Large intestine (tissue), 3 donors: Measurements from ENCODE around the gene NLRP1. TPM values are rescaled to one million over a fixed set of nuclear protein-coding genes. Genes with fewer than 3 reads are reported as not detected.

Experiments used
- DNase-seq, 2 donors: peaks; one replicate each; pipeline versions ENCODE4 v3.0.0 to v3.0.0-alpha.2; 2013
- H3K27ac ChIP-seq: one replicate; pipeline ENCODE4 v1.5.1; 2013; ENCODE audit warnings: low read length
- H3K27me3 ChIP-seq: 2 replicates; pipeline ENCODE4 v1.6.1; 2013; ENCODE audit warnings: low read length; ENCODE audit not compliant: control insufficient read depth, insufficient read depth
- H3K36me3 ChIP-seq: 2 replicates; pipeline ENCODE4 v1.6.1; 2013; ENCODE audit warnings: low read length; ENCODE audit not compliant: control insufficient read depth, insufficient read depth
- H3K4me1 ChIP-seq: one replicate; pipeline ENCODE4 v1.6.1; 2013; ENCODE audit warnings: low read length; ENCODE audit not compliant: control insufficient read depth, insufficient read depth
- H3K4me3 ChIP-seq: one replicate; pipeline ENCODE4 v1.5.1; 2013; ENCODE audit warnings: low read length
- H3K9me3 ChIP-seq: one replicate; pipeline ENCODE4 v1.6.1; 2013; ENCODE audit warnings: mild to moderate bottlenecking, low read depth, low read length, moderate library complexity; ENCODE audit not compliant: control insufficient read depth
- WGBS: methylation state at CpG from one replicate; pipeline ENCODE4 v1.1.5; 2013; ENCODE audit warnings: low lambda C conversion rate; ENCODE audit not compliant: insufficient coverage; 5-methylcytosine and 5-hydroxymethylcytosine counted together
- polyA plus RNA-seq: library from polyadenylated mRNA; unstranded; fragments of 120-200 nt; gene quantifications from one replicate; pipeline ENCODE4 v1.2.1, GENCODE V29; 2013

NLRP1 gene
- polyA plus RNA-seq, 1 donor: 29.1 TPM

DNA sequence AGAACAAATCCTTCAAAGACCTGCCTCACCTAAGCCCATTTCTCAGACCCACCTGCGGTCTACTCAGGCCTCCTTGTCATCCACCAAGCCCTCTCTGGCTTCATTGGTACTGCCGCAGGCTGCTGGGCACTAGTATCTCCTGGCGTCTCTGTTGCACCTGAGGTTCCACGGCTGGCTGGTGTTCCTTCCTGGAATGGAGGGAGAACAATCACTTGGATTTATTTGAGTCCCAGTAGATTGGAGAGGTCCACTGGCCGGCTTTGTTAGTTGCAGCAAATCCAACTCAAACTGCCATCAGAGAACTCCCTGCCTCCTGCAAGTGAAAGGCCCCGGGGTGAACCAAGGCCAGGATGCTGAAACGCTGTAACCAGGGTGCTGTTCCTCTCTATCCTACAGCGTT, 82.6 kb downstream of the NLRP1 start:
- no peaks in the 10 kb centered on the region for H3K9me3 ChIP-seq
- DNase-seq: no peak
- WGBS: no CpG with 5 or more reads among the region's 8 CpGs
- H3K36me3 ChIP-seq: no peaks in the 10 kb centered on the region
- H3K27ac ChIP-seq: no peak overlapping the region
- peaks cover 3% of the 10 kb centered on the region for H3K4me1 ChIP-seq
- peaks cover 44% of the 10 kb centered on the region for H3K27me3 ChIP-seq
- H3K4me3 ChIP-seq: no peak overlapping the region

DNA sequence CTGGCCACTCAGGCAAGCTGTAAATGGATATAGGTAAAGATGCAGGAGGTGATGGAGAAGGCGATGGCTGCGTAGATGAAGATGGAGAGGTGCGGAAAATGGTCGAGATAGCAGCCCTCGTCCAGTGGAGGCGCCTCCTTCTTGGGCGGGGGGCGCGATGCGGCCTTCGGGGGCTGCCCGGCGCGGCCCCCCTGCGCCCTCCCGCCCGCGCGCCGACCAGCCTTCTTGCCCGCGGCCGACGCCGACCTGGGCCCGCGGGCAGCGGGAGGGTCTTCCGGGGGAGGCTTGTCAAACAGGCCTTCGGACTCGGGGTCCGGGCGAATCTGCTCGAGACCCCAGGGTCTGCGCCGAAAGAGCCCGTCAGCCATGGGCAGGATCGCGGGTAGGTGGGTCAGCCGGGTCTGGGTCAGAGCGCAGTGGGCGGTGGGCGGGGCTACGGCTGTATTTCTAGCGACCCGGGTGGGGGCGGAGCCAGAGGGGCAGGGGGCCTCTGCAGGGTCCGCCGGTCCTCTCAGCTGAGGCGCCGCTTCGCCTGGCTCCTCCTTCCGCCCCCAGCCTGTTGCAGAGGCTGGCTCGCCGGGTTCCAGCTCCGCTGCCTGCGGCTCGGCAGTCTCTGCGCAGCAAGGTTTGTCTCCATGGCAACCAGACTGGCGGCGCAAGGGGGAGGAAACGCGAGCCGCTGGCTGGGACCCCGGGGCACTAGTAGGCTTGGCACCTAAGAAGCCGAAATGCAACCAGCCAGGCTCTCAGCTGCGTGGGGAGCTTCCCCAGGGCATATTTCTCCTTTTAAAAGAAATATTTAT, 83.5 kb downstream of the NLRP1 start:
- WGBS: no CpG with 5 or more reads among the region's 67 CpGs
- no peaks in the 10 kb centered on the region for H3K36me3 ChIP-seq
- peak overlapping the region; percentile 56 for H3K4me3 ChIP-seq
- H3K27me3 ChIP-seq: peaks cover 47% of the 10 kb centered on the region
- peak overlapping the region; percentile 58 for H3K27ac ChIP-seq
- H3K4me1 ChIP-seq: peaks cover 3% of the 10 kb centered on the region
- H3K9me3 ChIP-seq: no peaks in the 10 kb centered on the region
- peak; percentile 78 to 79 for DNase-seq

DNA sequence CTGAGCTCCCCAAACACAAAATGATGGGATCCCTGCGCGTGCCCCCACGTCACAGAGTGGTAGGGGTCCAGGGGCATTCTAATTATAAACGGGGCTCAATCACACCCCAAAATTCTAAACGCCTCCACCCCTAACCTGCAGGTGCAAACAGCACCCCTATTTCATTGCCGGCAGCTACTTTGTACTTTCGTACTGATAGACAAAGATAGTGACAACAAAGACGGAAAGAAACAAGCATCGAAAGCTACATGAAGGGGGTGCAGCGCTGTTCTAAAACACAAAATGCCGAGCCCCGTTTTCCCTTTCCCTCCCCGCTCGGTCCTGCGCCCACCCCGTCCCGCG, 84.1 kb downstream of the NLRP1 start:
- no peak for DNase-seq
- no peak overlapping the region for H3K27ac ChIP-seq
- H3K4me3 ChIP-seq: peak overlapping the region; percentile 56
- peaks cover 47% of the 10 kb centered on the region for H3K27me3 ChIP-seq
- no peaks in the 10 kb centered on the region for H3K9me3 ChIP-seq
- peaks cover 3% of the 10 kb centered on the region for H3K4me1 ChIP-seq
- WGBS: no CpG with 5 or more reads among the region's 18 CpGs
- no peaks in the 10 kb centered on the region for H3K36me3 ChIP-seq

DNA sequence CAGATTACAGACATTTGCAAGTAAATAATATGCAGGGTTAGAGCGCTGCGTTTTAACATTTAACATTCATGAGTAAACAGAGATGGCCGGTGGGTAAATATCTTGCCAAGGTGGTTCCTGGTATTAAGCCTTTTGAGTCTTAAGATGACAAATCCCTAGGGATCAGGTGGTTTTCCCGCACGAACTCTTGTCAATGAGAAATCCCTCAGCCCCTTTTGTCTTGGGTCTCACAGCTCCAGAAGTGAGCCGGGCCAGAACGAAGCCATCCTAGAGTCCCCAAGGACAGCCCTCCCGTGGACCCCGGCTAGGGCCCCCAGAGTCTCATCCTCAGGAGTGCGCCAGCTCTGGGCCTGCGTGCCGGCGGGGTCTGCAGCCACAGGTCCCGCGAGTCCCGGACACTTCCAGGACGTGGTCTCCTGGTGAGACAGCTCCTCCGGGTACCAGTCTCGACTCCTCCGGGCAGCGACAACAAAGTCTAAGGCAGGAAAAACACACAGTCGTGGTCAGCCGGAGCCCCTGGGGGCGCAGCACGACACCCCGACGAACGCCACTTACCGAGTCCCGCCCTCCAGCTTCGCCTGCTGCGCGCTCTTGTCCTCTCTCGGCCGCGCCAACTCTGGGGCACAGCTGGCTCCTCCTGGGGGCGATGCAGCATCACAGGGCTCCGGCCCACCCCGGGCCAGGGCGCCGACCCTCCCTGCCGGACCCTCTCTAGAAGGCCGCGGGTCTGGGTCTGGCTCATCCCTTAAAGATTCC, 84.7 kb downstream of the NLRP1 start:
- Histone ChIP-seq H3K36me3 (no peaks in the 10 kb centered on the region), H3K27me3 (peaks cover 49% of the 10 kb centered on the region), H3K9me3 (no peaks in the 10 kb centered on the region), H3K4me1 (peaks cover 3% of the 10 kb centered on the region), H3K4me3 (peak overlapping the region; percentile 56), H3K27ac (no peak overlapping the region)
- peak in 1 of 2 donors; percentile 9 for DNase-seq
- WGBS: no CpG with 5 or more reads among the region's 44 CpGs

DNA sequence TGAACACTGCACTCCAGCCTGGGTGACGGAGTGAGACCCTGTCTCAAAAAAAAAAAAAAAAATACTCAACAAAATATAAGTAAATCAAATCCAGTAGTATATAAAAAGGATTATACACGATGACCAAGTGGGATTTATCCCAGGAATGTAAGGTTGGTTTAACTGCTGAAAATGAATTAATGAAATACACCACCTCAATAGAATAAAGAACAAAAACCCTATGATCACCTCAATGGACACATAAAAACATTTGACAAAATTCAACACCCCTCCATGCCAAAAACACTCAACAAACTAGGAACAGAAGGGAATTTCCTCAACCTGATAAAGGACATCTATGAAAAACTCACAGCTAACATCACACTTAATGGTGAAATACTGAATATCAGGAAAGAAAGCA, 91.3 kb downstream of the NLRP1 start:
- Histone ChIP-seq H3K9me3 (peaks cover 2% of the 10 kb centered on the region), H3K27me3 (peaks cover 8% of the 10 kb centered on the region), H3K36me3 (peaks cover 19% of the 10 kb centered on the region), H3K27ac (no peak overlapping the region), H3K4me3 (no peak overlapping the region), H3K4me1 (no peaks in the 10 kb centered on the region)
- 100% methylated on average over 1 of the region's 2 CpGs for WGBS
- DNase-seq: no peak

DNA sequence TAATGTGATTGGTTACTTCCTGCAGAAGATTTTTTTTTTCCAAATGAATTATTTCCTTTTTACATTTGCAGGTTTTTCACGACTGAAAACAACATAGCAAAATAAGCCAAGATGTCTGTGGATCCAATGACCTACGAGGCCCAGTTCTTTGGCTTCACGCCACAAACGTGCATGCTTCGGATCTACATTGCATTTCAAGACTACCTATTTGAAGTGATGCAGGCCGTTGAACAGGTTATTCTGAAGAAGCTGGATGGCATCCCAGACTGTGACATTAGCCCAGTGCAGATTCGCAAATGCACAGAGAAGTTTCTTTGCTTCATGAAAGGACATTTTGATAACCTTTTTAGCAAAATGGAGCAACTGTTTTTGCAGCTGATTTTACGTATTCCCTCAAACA, 95.6 kb downstream of the NLRP1 start:
- peaks cover 23% of the 10 kb centered on the region for H3K36me3 ChIP-seq
- no peak overlapping the region for H3K4me3 ChIP-seq
- H3K4me1 ChIP-seq: peaks cover 6% of the 10 kb centered on the region
- H3K27ac ChIP-seq: no peak overlapping the region
- DNase-seq: no peak
- WGBS: 100% methylated on average over 2 of the region's 8 CpGs
- peaks cover 2% of the 10 kb centered on the region for H3K9me3 ChIP-seq
- no peaks in the 10 kb centered on the region for H3K27me3 ChIP-seq

DNA sequence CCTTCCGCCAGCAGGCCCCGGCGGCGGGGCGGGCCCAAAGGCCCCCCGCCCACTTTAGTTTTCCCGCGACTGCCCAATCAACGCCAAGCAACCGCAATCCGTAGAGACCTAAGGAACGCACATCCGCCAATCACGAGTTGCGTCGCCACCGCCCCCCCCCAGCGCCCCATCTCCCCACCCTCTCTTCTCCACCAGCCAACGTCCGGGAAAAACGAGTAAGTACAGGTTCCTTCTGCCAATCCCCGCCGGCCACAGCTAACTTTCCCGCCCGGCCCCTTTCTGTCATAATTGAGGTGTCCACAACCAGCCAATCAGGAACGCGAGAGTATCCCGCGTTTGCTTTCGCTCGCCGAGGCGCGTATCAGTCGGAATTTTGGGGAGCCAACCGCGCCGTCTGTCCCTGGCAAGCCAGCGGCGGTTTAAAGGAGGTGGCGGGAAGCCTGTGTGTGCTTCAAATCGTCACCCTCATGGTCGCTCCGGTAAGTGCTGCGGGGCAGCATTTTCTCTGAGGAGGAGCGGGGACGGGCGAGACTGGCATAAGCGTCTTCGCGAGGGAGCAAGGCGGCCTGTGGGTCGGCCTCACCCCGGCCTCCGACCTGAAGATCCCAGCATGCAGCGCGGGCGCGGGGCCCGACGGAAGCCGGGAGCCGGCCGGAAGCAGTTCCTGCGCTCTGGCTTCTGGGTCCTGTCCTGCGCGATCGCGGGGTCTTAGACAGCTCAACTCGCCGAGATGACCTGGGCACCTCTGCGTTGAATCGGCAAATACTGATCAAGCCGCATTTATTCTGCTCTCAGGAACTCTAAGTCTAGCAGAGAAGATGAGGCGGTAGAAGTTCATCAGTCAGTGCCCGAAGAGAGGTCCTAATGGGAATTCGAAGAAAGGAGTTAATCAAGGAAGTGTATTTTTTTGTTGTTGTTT, 97.8 kb downstream of the NLRP1 start, which contains the start of gene MIS12:
MIS12 (plus strand) TSS at position 361 of the 919 bp plus-strand sequence. CDS start 2,297 bp downstream, outside the sequence.
- no peaks in the 10 kb centered on the region for H3K9me3 ChIP-seq
- DNase-seq: peak; percentile 98 to 99
- peak within 1 kb of the TSS; percentile 97 for H3K27ac ChIP-seq
- H3K4me1 ChIP-seq: peaks cover 6% of the 10 kb centered on the region
- H3K27me3 ChIP-seq: no peaks in the 10 kb centered on the region
- 0% methylated on average over 3 of the region's 77 CpGs for WGBS
- H3K4me3 ChIP-seq: peak within 1 kb of the TSS; percentile 99
- H3K36me3 ChIP-seq: peaks cover 37% of the 10 kb centered on the region

DNA sequence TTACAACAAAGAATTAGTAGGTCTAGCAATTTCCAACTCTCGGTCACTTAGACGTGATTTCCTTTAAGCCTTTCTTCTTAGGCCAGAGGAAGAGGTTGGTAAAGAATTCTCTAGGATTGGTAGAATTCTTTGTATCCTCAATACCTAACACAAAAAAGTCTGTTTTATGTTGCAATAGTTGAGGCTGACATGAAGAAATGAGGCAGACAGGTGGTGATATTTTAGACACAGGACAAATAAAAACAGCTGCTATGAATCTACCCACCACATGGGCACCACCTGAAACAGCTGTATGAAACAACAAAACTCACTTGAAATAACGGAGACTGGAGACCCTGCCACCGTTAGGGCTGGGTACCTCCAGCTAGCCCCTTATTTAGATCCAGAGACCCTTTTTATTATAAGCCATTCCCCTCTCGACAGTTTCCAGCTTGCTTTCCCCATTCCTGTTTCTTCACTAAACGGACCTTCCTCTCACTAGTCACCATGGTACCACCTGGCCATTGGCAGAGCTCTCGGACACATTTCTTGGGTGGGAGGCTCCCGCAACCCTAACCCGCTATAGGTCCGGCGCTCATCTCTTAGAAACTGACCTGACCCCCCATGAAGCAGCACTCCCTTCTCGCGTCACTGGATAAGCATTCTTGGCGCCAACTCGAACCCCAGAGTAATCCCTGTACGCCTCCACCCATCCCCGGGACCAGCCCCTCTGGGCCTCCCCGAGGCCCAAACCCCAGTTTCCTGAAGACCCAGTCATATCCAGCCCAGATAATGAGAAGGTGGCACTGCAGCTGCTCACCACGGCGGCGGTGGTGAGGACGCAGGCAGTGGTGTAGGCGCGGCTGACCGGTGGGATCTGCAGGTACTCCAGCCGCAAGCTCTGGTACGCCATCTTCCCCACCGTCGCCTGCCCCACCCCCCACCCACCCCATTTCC, 98.8 kb downstream of the NLRP1 start, which contains the start of gene DERL2:
DERL2 (minus strand) TSS at position 909 of the 936 bp plus-strand sequence; CDS start at position 892, 17 bp downstream.
- peaks cover 6% of the 10 kb centered on the region for H3K4me1 ChIP-seq
- peak within 1 kb of the TSS; percentile 99 for H3K4me3 ChIP-seq
- H3K27ac ChIP-seq: peak within 1 kb of the TSS; percentile 97
- peaks cover 40% of the 10 kb centered on the region for H3K36me3 ChIP-seq
- 20% methylated on average over 3 of the region's 29 CpGs for WGBS
- no peaks in the 10 kb centered on the region for H3K27me3 ChIP-seq
- no peak for DNase-seq
- H3K9me3 ChIP-seq: no peaks in the 10 kb centered on the region

DNA sequence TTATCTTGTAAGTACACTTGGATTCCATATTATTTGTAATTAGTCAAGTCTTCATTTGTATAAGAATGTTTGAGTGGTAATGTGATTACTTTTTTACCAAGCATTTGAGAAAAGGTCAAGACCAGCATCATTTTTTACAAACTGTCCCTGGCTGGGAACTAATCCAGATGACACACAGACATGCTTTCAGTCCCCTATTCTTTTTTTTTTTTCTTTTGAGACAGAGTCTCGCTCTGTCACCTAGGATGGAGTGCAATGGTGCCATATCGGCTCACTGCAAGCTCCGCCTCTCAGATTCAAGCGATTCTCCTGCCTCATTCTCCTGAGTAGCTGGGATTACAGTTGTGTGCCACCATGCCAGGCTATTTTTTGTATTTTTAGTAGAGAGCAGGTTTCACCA, 102.9 kb downstream of the NLRP1 start:
- Histone ChIP-seq H3K4me1 (no peaks in the 10 kb centered on the region), H3K4me3 (no peak overlapping the region), H3K36me3 (peaks cover 62% of the 10 kb centered on the region), H3K27ac (no peak overlapping the region), H3K9me3 (no peaks in the 10 kb centered on the region), H3K27me3 (no peaks in the 10 kb centered on the region)
- DNase-seq: no peak
- no CpG with 5 or more reads among the region's 4 CpGs for WGBS
